Hepatocyte (in vitro differentiated cells): ENCODE measurements around the gene NEUROD6. TPM values are rescaled to one million over a fixed set of nuclear protein-coding genes. Genes with fewer than 3 reads are reported as not detected.
A peak's percentile ranks its signal among the peaks of the same experiment; 100 is the strongest.

Experiments used
- DNase-seq: peaks from one replicate; pipeline ENCODE4 v3.0.0-alpha.2; 2016; ENCODE audit warnings: low spot score
- H2AFZ ChIP-seq: fragments of 200-600 bp; sonication (generic); 2 replicates; pipeline ENCODE4 v1.6.0; 2016; ENCODE audit warnings: antibody characterized with exemption, mild to moderate bottlenecking
- H3K27ac ChIP-seq: fragments of 200-600 bp; sonication (generic); 2 replicates; pipeline ENCODE4 v1.5.1; 2016; ENCODE audit warnings: mild to moderate bottlenecking
- H3K27me3 ChIP-seq: fragments of 200-600 bp; sonication (generic); 2 replicates; pipeline ENCODE4 v1.6.1; 2016
- H3K36me3 ChIP-seq: fragments of 200-600 bp; sonication (generic); replicated peaks from 2 replicates; pipeline ENCODE4 v1.5.1; 2016; ENCODE audit warnings: low read depth; ENCODE audit not compliant: insufficient read depth
- H3K4me1 ChIP-seq: fragments of 200-600 bp; sonication (generic); 2 replicates; pipeline ENCODE4 v1.5.1; 2016; ENCODE audit warnings: mild to moderate bottlenecking, moderate library complexity; ENCODE audit not compliant: insufficient read depth
- H3K4me2 ChIP-seq: fragments of 200-600 bp; sonication (generic); 2 replicates; pipeline ENCODE4 v1.6.0; 2016
- H3K4me3 ChIP-seq: fragments of 200-600 bp; sonication (generic); 2 replicates; pipeline ENCODE4 v1.5.1; 2016; ENCODE audit warnings: mild to moderate bottlenecking
- H3K79me2 ChIP-seq: fragments of 200-600 bp; sonication (generic); 2 replicates; pipeline ENCODE4 v1.6.0; 2017; ENCODE audit warnings: mild to moderate bottlenecking
- H3K9me2 ChIP-seq: fragments of 200-600 bp; sonication (generic); replicated peaks from 2 replicates; pipeline ENCODE4 v1.6.0; 2017; ENCODE audit warnings: mild to moderate bottlenecking; ENCODE audit not compliant: insufficient read depth
- H3K9me3 ChIP-seq: fragments of 200-600 bp; sonication (generic); 2 replicates; pipeline ENCODE4 v1.5.1; 2016; ENCODE audit warnings: low read depth, mild to moderate bottlenecking
- H4K20me1 ChIP-seq: fragments of 200-600 bp; sonication (generic); 2 replicates; pipeline ENCODE4 v1.6.0; 2016; ENCODE audit warnings: mild to moderate bottlenecking; ENCODE audit not compliant: insufficient read depth, poor library complexity, severe bottlenecking
- CTCF ChIP-seq: fragments of 200-600 bp; sonication (generic); IDR thresholded peaks from 2 replicates; pipeline ENCODE4 v1.5.1; 2016; ENCODE audit warnings: antibody characterized with exemption, mild to moderate bottlenecking; ENCODE audit not compliant: poor library complexity
- EZH2 ChIP-seq: fragments of 200-600 bp; sonication (generic); IDR thresholded peaks from 2 replicates; pipeline ENCODE4 v1.6.1; 2016; ENCODE audit warnings: antibody characterized with exemption, mild to moderate bottlenecking, borderline replicate concordance
- EZH2phosphoT487 ChIP-seq: fragments of 200-600 bp; sonication (generic); IDR thresholded peaks from one replicate; pipeline ENCODE4 v1.6.1; 2018; ENCODE audit warnings: antibody characterized with exemption, mild to moderate bottlenecking, low read depth, moderate library complexity; ENCODE audit not compliant: unreplicated experiment, severe bottlenecking
- WGBS: methylation state at CpG from one replicate; pipeline ENCODE4 v1.1.6; 2016; ENCODE audit warnings: low lambda C conversion rate; ENCODE audit errors: missing lambda C conversion rate; 5-methylcytosine and 5-hydroxymethylcytosine counted together
- polyA plus RNA-seq: library from polyadenylated mRNA; unstranded; fragments of >200 nt; fragmentation: Nextera tagmentation; extraction: Ambion mirVana; gene quantifications from 2 replicates; pipeline ENCODE4 v1.2.1, GENCODE V29; 2016
- total RNA-seq: library from RNA; depleted of rRNA; stranded (reverse); fragments of >200 nt; gene quantifications from 2 replicates; pipeline ENCODE4 v1.2.3, GENCODE V29; 2014

The NEUROD6 gene
- total and polyA plus RNA-seq, 2 experiments from 2014 or later: not detected

- no peaks in the 10 kb centered on the region for H3K27me3 ChIP-seq
- H3K4me3 ChIP-seq: no peak overlapping the region
- 22% methylated on average over 6 of the region's 6 CpGs for WGBS
- no peaks in the 10 kb centered on the region for H3K9me2 ChIP-seq
- peaks cover 4% of the 10 kb centered on the region for H3K4me1 ChIP-seq
- H3K27ac ChIP-seq: no peak overlapping the region
- no peak for DNase-seq
- H4K20me1 ChIP-seq: no peaks in the 10 kb centered on the region
- TF ChIP-seq EZH2phosphoT487: no peak
- no peak for TF ChIP-seq CTCF
- TF ChIP-seq EZH2: no peak
- no peak overlapping the region for H2AFZ ChIP-seq
- no peaks in the 10 kb centered on the region for H3K79me2 ChIP-seq
- H3K9me3 ChIP-seq: no peaks in the 10 kb centered on the region
- H3K36me3 ChIP-seq: no peaks in the 10 kb centered on the region
- peak overlapping the region; percentile 13 for H3K4me2 ChIP-seq
Observed at GRCh38 chr7:31311552-31311951, 29.0 kb downstream of the NEUROD6 start.

GRCh38 chr7:31310321-31310935 is 30.1 kb downstream of the NEUROD6 start:
- H3K27me3 ChIP-seq: no peaks in the 10 kb centered on the region
- no peaks in the 10 kb centered on the region for H3K36me3 ChIP-seq
- H3K9me3 ChIP-seq: no peaks in the 10 kb centered on the region
- H3K4me3 ChIP-seq: no peak overlapping the region
- no peaks in the 10 kb centered on the region for H3K9me2 ChIP-seq
- no peak overlapping the region for H3K4me2 ChIP-seq
- no peaks in the 10 kb centered on the region for H4K20me1 ChIP-seq
- H3K4me1 ChIP-seq: peaks cover 4% of the 10 kb centered on the region
- 74% methylated on average over 4 of the region's 4 CpGs for WGBS
- TF ChIP-seq EZH2 (no peak), EZH2phosphoT487 (no peak), CTCF (no peak)
- no peak overlapping the region for H2AFZ ChIP-seq
- no peaks in the 10 kb centered on the region for H3K79me2 ChIP-seq
- no peak for DNase-seq
- H3K27ac ChIP-seq: no peak overlapping the region

GRCh38 chr7:31309407-31309806 is 31.1 kb downstream of the NEUROD6 start:
- Histone ChIP-seq H3K79me2 (no peaks in the 10 kb centered on the region), H3K4me3 (no peak overlapping the region), H3K4me2 (no peak overlapping the region), H3K27me3 (no peaks in the 10 kb centered on the region), H3K9me2 (no peaks in the 10 kb centered on the region), H3K36me3 (no peaks in the 10 kb centered on the region), H2AFZ (no peak overlapping the region), H3K9me3 (no peaks in the 10 kb centered on the region), H3K4me1 (peaks cover 4% of the 10 kb centered on the region), H4K20me1 (no peaks in the 10 kb centered on the region), H3K27ac (no peak overlapping the region)
- no peak for DNase-seq
- TF ChIP-seq EZH2phosphoT487 (no peak), CTCF (no peak), EZH2 (no peak)
- whole genome bisulfite sequencing: 56% methylated on average over 4 of the region's 4 CpGs

GRCh38 chr7:31308652-31309051 is 31.9 kb downstream of the NEUROD6 start:
- WGBS: 94% methylated on average over 5 of the region's 5 CpGs
- DNase-seq: no peak
- TF ChIP-seq EZH2 (no peak), EZH2phosphoT487 (no peak), CTCF (no peak)

More at GRCh38 chr7:31308652-31309051, 31.9 kb downstream of the NEUROD6 start:
- Histone ChIP-seq H3K9me3 (no peaks in the 10 kb centered on the region), H3K27me3 (no peaks in the 10 kb centered on the region), H3K79me2 (no peaks in the 10 kb centered on the region), H3K4me3 (no peak overlapping the region), H3K4me2 (no peak overlapping the region), H3K4me1 (peaks cover 4% of the 10 kb centered on the region), H3K9me2 (no peaks in the 10 kb centered on the region), H3K36me3 (no peaks in the 10 kb centered on the region), H3K27ac (no peak overlapping the region), H4K20me1 (no peaks in the 10 kb centered on the region), H2AFZ (no peak overlapping the region)
